Suprapubic skin (tissue), 4 donors: ENCODE data around the gene GRIA3.

ENCODE experiments used
- POLR2A ChIP-seq, 2 donors: fragments of 450-650 bp; IDR thresholded peaks; one replicate each; pipeline ENCODE4 v1.6.1; 2017; ENCODE audit warnings: antibody characterized with exemption in 2 of 2, mild to moderate bottlenecking in 2 of 2, moderate library complexity in 2 of 2
- POLR2AphosphoS5 ChIP-seq, 3 donors: sonication (generic); formaldehyde crosslinking; IDR thresholded peaks; one replicate each; pipeline ENCODE4 v1.6.1; 2017; ENCODE audit warnings: antibody characterized with exemption in 3 of 3
- TF ChIP-seq, protein P1 (sequence below), 2 donors: fragments of 200-600 bp in 1 of 2; fragments of 450-650 bp in 1 of 2; sonication (generic) in 1 of 2; IDR thresholded peaks; one replicate each; pipeline ENCODE4 v1.5.1; 2016 to 2019; ENCODE audit warnings: antibody characterized with exemption in 2 of 2, mild to moderate bottlenecking in 1 of 2, moderate library complexity in 1 of 2

DNA sequence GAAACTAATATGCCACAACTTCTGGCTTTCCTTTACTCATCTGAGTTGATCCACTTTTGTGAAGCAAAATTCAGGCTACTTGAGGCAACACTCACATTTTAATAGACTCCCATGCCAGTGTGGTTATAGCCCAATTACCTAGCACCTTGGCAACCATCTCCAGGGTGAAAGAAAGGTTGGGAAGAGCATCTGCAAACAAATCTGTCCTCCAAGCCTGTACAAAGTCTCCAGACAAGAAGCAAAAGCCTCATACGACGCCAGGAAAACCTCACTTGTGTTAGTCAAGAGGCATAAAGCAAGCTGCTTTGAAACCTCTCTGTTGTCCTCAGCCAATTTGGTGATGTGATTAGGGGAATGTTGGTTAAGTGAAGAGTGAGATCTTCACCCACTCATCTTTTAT, 302.2 kb downstream of the GRIA3 start:
- TF ChIP-seq, protein P1, sequence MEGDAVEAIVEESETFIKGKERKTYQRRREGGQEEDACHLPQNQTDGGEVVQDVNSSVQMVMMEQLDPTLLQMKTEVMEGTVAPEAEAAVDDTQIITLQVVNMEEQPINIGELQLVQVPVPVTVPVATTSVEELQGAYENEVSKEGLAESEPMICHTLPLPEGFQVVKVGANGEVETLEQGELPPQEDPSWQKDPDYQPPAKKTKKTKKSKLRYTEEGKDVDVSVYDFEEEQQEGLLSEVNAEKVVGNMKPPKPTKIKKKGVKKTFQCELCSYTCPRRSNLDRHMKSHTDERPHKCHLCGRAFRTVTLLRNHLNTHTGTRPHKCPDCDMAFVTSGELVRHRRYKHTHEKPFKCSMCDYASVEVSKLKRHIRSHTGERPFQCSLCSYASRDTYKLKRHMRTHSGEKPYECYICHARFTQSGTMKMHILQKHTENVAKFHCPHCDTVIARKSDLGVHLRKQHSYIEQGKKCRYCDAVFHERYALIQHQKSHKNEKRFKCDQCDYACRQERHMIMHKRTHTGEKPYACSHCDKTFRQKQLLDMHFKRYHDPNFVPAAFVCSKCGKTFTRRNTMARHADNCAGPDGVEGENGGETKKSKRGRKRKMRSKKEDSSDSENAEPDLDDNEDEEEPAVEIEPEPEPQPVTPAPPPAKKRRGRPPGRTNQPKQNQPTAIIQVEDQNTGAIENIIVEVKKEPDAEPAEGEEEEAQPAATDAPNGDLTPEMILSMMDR (IDR thresholded peaks at IDR 0.05) = no peak
- TF ChIP-seq POLR2A (IDR thresholded peaks at IDR 0.05) (no peak), POLR2AphosphoS5 (IDR thresholded peaks at IDR 0.05) (no peak)
